SK-MEL-5 (cell line): Measurements from ENCODE around the gene GDI1. TPM values are rescaled to one million over a fixed set of nuclear protein-coding genes. Genes with fewer than 3 reads are reported as not detected.

Experiments used
- DNase-seq: peaks from one replicate; pipeline ENCODE4 v3.0.0-alpha.2; 2016; ENCODE audit warnings: low read depth, low spot score
- in situ Hi-C: cut with HindIII; loops from 2 replicates; pipeline ENCODE4 v1.10.0; 2016; ENCODE audit warnings: low sequenced_read_pairs, high pct_unique_total_duplicates, low pct_unique_long_range_greater_than_20kb
- total RNA-seq: library from RNA; depleted of rRNA; stranded (reverse); fragments of >200 nt; shearing (Covaris generic); gene quantifications from 2 replicates; pipeline ENCODE4 v1.2.3, GENCODE V29; 2014

The GDI1 gene
- total RNA-seq, 1 experiment from 2014 or later: 48.8 TPM

DNA sequence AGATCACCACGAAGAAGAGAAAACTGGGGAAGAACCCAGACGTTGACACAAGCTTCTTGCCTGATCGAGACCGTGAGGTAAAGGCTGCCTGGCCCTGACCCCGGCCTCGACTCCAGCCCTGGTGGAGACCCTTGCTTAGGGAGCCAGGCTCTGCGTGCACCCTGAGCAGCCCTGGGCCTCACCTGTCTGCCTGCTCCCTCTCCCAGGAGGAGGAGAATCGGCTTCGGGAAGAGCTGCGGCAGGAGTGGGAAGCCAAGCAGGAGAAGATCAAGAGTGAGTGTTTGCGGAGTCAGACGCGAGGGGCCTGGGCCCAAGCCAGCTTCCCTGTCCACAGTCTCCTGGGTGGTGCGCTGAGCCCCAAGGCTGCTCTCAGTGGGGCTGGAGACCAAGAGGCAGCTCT is 11.5 kb downstream of the GDI1 start:
- in situ Hi-C loops: no loop called here
- no peak for DNase-seq

DNA sequence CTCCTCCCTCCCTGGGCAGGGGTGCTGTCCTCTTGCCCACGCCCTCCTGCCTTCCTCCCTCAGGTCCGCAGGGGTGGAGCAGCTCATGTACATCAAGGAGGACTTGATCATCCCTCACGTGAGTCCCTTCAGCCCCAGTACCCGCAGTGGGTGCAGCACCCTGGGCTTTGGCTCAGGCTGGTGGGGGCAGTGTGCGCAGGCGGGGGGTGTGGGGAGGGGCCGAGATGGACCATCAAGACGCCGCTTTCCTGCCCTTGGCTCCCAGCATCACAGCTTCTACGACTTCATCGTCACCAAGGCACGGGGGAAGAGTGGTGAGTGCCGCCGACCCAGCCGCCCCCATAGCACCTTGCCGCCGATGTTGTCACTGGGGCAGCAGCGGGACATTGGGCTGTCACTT is 12.7 kb downstream of the GDI1 start:
- in situ Hi-C loops: no loop called here
- no peak for DNase-seq

DNA sequence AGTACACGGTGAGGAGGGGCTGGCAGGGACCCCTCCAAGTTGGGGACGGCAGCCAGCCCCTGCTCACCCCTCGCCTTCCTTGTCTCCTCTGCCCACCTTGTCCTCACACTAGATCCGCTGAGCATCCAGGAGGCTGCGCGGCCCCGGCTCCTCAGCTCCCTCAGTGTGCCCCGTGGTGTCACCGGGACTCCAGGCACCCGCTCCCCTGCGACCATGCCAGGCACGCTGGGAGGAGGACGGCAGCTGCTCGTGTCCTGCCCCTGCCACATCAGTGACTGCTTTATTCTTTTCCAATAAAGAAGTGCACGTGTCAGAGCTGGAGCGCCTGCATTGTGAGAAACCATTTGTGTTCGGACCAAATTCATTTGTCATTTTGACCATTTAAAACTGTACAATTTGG is 13.4 kb downstream of the GDI1 start:
- in situ Hi-C loops: no loop called here
- DNase-seq: no peak

DNA sequence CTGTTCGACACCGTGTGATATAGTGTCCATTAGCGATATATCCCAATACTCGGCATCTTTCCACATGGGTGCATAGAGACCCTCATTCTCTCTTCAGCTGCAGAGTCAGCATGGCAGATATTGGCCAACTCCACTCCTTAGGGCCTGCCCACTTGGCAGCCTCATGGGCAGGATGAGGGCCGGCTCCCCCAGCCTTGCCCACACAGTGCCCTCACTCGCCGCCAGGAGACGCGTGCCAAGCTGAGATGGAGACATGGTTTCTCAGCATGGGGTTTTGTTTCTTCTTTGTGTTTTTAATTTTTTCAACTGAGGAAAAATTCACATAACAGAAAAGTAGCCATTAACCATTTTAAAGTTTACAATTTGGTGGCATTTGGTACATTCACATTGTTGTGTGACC is 15.9 kb downstream of the GDI1 start:
- in situ Hi-C loops: no loop called here
- no peak for DNase-seq

DNA sequence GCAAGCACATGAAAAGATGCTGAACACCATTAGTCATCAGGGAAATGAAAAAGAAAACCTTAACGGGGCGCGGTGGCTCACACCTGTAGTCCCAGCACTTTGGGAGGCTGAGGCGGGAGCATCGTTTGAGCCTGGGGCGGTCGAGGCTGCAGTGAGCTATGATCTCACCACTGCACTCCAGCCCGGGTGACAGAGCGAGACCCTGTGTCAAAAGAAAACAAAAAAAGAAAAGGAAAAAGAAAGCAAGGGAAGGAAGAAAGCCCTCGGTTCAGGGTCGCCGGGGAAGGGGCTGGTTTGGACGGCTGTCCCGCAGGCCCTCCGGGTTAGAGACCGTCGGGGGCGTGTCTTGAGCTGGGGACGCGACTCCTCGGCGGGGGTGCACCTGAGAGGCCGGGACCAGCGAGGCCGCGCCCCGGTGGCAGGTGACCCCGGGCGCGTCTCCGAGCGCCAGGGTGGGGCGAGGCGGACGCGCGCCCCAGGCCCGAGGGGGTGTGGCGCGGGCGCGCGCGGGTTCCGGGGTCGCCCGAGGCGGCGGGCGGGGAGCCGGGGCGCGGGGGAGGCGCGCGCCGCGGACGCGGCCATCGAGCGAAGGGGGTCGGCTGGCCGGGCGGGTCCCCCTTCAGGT is 20.6 kb downstream of the GDI1 start:
- DNase-seq: no peak
- in situ Hi-C loops: no loop called here

DNA sequence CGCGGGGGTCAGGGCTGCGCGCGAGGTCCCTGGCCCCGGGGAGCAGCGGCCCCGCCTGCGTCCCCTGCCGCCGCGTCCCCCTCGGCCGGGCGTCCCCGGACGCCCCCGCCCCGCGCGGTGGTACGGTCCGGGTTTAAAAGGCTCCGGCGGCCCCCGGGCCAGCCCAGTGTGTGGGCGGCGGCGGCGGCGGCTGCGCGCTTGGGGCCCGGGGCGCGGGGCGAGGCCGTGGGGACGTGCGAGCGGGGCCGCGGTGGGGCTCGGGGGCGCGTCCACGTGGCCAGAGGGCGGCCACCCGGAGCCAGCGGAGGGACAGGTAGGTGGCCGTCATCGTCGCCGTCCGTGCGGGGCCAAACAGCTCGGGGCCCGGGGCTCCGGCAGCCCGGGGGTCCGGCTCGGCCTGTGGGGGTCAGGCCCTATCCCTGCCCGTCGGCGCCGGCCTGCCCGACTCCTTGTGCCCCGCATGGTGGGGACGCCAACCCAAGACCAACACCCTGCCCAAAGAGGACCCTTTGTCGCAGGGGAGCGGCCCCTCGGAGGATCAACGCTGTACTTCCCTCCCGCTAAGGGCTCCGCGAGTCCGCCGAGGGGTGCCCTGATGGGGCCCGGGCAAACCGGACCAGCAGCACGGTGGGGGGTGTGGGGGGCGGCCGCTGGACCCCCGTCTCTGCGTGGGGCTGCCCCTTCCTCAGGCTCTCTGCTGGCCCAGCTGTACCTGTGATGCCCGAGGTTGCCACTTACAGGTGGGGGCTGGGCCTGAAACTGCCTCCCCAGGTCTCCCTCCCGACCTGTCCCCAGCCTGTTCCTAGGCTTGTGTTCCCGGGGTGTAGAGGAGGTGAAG is 21.4 kb downstream of the GDI1 start, which contains the start of gene PLXNA3:
Gene PLXNA3, plus strand, starts transcription at position 166 of the 838 bp plus-strand sequence. CDS start 1,903 bp downstream, outside the sequence.
- no peak for DNase-seq
- in situ Hi-C loops: no loop called here

DNA sequence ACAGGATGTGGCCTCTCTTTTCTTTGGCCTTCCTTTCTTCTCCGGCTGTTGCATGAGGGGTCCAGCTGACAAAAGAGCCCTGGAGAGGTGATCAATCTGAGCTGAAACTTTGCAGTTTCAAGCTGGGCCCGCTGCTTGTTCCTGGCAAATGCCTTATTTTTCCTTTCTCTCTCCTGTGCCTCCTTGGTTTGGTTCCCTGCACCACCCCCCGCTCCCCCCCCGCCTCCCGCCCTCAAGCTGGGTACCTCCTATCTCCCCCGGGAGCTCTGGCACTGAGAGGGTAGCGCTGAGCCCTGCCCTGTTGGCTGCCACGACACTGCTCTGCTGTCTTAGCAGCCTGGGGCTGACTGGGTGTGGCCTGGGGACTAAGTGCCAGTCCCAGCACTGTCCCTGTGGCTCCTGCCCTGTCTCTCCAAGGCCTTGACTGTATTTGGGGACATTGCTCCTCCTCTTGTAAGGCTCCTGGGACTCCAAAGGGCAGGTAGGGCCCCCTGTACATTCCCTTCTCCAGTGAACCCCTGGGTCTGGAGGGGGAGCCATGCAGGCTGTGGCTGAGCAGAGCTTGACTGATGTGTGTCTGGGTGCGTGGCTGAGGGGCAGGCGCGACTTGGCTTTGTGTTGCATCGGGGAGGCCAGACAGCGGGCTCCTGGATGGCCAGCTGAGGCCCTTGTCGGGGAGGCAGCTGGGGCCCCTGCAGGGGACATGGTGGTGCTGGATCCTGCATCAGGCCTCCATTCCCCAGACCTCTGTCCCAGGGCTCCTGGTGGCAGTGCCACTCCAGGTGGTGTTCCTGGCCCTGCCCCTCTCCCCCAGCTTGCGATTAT is 22.2 kb downstream of the GDI1 start:
- no peak for DNase-seq
- in situ Hi-C loops: no loop called here

DNA sequence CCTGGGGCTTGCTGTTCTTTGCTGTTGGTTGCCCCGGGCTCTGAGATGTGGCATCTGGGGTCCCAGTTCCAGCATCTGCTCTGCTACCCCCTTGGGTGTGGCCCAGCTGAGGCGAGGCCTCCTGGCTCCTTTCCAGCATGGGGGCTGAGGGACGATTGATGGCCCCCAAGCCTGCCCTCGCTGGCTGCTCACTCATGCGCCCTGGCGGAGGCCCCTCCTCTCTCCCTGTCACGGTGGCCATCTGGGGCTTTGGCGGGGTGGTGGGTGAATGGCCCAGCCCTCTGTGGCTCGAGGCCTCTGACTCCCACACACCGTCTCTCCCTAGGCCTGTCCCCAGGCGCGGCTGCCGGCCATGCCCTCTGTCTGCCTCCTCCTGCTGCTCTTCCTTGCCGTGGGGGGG is 22.9 kb downstream of the GDI1 start:
- in situ Hi-C loops: no loop called here
- no peak for DNase-seq

DNA sequence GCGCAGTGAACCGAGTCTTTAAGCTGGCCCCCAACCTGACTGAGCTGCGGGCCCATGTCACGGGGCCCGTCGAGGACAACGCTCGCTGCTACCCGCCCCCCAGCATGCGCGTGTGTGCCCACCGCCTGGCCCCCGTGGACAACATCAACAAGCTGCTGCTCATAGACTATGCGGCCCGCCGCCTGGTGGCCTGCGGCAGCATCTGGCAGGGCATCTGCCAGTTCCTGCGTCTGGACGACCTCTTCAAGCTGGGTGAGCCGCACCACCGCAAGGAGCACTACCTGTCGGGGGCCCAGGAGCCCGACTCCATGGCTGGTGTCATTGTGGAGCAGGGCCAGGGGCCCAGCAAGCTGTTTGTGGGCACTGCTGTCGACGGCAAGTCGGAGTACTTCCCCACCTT is 23.4 kb downstream of the GDI1 start:
- in situ Hi-C loops: no loop called here
- no peak for DNase-seq

DNA sequence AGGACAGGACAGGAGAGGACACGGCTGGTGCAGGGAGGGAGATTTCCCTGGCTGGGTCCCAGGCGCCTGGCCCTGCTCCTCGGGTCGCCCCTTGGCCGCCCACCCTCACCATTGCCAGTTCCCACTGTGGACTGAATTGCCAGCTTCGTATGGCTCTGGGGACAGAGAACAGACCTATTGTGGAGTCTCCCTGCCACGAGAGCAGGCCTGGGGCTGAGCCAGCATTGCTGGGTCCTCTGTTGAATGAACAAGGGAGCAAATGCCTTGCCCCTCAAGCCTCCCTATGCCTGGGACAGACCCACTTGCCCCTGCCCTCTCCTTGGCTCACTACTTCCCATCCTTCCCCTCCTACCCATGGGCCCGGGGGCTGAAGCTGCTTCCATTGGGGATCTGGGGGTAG is 25.4 kb downstream of the GDI1 start:
- DNase-seq: no peak
- in situ Hi-C loops: no loop called here

DNA sequence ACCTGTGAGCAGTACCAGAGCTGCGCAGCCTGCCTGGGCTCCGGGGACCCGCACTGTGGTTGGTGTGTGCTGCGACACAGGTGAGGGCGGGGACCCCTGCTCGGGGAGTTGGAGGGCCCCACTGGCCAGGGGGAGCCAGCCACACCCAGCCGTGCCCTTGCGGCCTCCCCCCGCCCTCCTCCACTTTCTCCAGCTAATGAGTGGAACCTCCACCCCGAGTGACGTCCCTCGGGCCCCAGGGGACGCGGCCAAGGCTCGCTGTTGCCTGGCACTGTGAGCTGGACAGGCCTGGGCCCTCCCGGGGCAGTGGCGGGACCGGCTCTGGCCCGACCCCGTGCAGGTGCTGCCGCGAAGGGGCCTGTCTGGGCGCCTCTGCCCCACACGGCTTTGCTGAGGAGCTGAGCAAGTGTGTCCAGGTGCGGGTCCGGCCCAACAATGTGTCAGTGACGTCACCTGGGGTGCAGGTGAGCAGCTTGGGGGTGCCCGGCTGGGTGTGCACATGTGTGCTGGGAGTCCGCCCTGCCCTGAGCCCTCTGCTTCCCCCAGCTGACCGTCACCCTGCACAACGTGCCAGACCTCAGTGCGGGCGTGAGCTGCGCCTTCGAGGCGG is 26.8 kb downstream of the GDI1 start:
- DNase-seq: no peak
- in situ Hi-C loops: no loop called here

DNA sequence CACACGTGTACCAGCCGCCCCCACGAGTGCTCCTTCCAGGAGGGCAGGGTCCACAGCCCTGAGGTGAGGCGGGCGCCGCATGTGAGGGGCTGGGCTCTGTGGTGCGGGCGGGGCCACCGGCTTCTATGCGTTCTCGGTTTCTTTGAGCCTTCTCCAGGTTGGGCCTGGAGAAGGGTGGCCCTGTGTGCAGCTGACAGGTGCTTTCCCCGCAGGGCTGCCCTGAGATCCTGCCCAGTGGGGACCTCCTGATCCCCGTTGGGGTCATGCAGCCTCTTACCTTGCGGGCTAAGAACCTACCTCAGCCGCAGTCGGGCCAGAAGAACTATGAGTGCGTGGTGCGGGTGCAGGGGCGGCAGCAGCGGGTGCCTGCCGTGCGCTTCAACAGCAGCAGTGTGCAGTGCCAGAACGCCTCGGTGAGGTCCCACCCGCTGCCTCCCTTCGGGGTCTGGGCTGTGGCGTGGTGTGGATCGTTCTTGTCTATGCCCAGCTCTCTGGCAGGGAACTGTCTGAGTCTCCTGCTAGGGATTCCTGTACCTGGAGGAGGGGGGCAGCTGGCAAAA is 27.9 kb downstream of the GDI1 start:
- DNase-seq: no peak
- in situ Hi-C loops: no loop called here

DNA sequence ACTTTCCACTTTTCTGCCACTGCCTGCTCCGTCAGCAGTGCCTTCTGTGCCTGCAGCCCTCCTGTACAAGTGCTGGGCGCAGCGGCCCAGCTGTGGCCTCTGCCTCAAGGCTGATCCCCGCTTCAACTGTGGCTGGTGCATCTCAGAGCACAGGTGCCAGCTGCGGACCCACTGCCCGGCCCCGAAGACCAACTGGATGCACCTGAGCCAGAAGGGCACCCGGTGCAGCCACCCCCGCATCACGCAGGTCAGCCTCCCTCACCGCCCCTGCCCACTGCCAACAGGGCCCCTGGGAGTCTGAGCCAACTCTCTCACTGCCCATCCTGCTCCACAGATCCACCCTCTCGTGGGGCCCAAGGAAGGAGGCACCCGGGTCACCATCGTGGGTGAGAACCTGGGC is 28.6 kb downstream of the GDI1 start:
- in situ Hi-C loops: no loop called here
- no peak for DNase-seq

DNA sequence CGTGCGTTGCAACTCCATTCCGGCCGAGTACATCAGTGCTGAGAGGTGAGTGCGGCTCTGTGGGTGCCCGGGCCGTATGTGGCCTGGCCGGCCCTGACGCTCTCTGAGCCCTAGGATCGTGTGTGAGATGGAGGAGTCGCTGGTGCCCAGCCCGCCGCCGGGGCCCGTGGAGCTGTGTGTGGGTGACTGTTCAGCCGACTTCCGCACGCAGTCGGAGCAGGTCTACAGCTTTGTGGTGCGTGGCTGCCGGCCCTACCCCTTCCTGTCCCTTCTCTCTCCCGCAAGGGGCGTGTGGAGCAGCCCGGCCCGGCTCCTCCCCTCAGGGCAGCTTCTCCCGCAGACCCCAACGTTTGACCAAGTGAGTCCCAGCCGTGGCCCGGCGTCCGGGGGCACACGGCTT is 29.1 kb downstream of the GDI1 start:
- DNase-seq: no peak
- in situ Hi-C loops: no loop called here

DNA sequence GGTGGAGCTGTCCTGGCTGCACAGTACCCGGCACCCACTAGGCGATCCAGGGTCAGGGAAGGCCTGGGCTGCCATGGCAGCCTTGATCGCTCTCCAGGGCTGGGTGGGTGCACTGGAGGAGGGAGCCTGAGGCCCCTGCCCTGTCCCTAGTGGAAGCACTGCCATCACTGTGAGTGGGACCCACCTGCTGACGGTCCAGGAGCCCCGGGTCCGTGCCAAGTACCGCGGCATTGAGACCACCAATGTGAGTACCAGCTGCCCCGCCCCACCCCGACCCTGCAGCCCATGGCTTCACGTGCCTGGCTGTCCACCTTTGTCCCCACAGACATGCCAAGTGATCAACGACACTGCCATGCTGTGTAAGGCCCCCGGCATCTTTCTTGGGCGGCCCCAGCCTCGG is 30.0 kb downstream of the GDI1 start:
- in situ Hi-C loops: no loop called here
- DNase-seq: no peak

DNA sequence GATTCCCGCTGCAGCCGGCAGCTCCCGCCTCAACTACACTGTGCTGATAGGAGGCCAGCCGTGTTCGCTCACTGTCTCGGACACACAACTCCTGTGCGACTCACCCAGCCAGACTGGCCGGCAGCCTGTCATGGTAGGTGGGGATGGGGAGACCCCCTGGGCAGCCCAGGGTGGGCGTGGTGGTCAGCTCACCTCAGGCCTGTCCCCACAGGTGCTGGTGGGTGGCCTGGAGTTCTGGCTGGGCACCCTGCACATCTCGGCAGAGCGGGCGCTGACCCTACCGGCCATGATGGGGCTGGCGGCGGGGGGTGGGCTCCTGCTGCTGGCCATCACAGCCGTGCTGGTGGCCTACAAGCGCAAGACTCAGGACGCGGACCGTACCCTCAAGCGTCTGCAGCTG is 30.6 kb downstream of the GDI1 start:
- no peak for DNase-seq
- in situ Hi-C loops: no loop called here

DNA sequence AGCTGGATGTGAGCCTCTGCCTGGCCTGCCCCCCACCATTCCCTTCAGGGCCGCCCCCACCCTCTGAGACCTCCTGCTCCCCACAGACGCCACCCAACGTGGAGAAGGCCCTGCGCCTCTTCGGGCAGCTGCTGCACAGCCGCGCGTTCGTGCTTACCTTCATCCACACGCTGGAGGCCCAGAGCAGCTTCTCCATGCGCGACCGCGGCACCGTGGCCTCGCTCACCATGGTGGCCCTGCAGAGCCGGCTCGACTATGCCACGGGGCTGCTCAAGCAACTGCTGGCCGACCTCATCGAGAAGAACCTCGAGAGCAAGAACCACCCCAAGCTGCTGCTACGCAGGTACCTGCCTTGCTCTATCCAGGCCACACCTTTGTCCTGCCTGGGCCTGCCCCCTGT is 31.3 kb downstream of the GDI1 start:
- DNase-seq: no peak
- in situ Hi-C loops: no loop called here

DNA sequence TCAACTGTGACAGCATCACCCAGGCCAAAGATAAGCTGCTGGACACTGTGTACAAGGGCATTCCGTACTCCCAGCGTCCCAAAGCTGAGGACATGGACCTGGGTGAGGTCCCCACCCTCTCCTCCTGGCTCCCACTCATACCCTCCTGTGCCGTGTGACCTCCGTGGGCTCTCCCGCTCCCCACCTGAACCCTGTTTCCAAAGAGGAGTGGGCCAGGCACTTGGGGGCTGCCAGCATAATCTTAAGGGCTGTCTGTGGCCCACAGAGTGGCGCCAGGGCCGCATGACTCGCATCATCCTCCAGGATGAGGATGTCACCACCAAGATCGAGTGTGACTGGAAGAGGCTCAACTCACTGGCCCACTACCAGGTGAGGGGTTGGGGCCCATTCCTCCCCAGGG is 32.2 kb downstream of the GDI1 start:
- DNase-seq: no peak
- in situ Hi-C loops: no loop called here
